SJCRH30 (cell line): Measurements from ENCODE around the gene MAP3K20. TPM values are rescaled to one million over a fixed set of nuclear protein-coding genes. Genes with fewer than 3 reads are reported as not detected.

ENCODE experiments used
- DNase-seq, 2 experiments: peaks; one replicate each; pipeline ENCODE4 v3.0.0-alpha.2; 2015 to 2020
- H3K27ac ChIP-seq: fragments of 250-450 bp; sonication (Bioruptor Pico); 2 replicates; pipeline ENCODE4 v1.5.1; 2020; ENCODE audit warnings: mild to moderate bottlenecking, moderate library complexity
- H3K27me3 ChIP-seq: fragments of 250-450 bp; sonication (Bioruptor Pico); 2 replicates; pipeline ENCODE4 v1.5.1; 2020; ENCODE audit warnings: mild to moderate bottlenecking, moderate library complexity
- H3K36me3 ChIP-seq: fragments of 250-450 bp; sonication (Bioruptor Pico); 2 replicates; pipeline ENCODE4 v1.5.1; 2020; ENCODE audit warnings: mild to moderate bottlenecking, moderate library complexity
- H3K4me1 ChIP-seq: fragments of 250-450 bp; sonication (Bioruptor Pico); 2 replicates; pipeline ENCODE4 v1.5.1; 2020; ENCODE audit warnings: mild to moderate bottlenecking, moderate library complexity
- H3K4me3 ChIP-seq: fragments of 250-450 bp; sonication (Bioruptor Pico); 2 replicates; pipeline ENCODE4 v1.5.1; 2020; ENCODE audit warnings: mild to moderate bottlenecking, moderate library complexity
- H3K9me3 ChIP-seq: fragments of 250-450 bp; sonication (Bioruptor Pico); replicated peaks from 2 replicates; pipeline ENCODE4 v1.5.1; 2020; ENCODE audit warnings: mild to moderate bottlenecking, moderate library complexity
- total RNA-seq: library from RNA; depleted of rRNA; stranded (reverse); fragments of >200 nt; shearing (Covaris generic); gene quantifications from 2 replicates; pipeline ENCODE4 v1.2.3, GENCODE V29; 2014

Gene MAP3K20
- total RNA-seq, 1 experiment from 2014 or later: 34.7 TPM

GRCh38 chr2:173043897-173044519, 31.6 kb upstream of the MAP3K20 start:
- Histone ChIP-seq H3K36me3 (no peaks in the 10 kb centered on the region), H3K9me3 (no peaks in the 10 kb centered on the region), H3K4me1 (peaks cover 7% of the 10 kb centered on the region), H3K27me3 (no peaks in the 10 kb centered on the region), H3K27ac (no peak overlapping the region), H3K4me3 (no peak overlapping the region)
- no peak for DNase-seq

DNA sequence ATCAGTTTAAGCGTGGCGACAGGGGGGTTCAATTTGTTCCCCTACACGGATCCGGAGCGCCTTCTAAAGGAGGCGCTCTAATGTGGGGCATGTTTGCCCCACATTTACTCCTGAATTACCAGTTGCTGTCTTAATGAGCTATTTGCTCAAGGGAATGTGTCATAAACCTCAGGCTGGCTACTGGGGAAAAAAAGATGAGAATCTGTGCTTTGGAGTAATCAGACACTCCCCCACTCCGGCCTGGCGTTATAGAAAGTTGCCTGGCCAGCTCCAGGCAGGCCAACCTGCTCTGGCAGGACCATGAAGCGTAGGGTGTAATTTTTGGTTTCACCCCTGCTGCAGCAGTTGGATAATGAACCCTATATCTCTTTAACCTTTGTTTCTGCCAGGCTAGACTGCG, 31.0 kb upstream of the MAP3K20 start:
- Histone ChIP-seq H3K4me1 (peaks cover 13% of the 10 kb centered on the region), H3K9me3 (no peaks in the 10 kb centered on the region), H3K4me3 (no peak overlapping the region), H3K27me3 (no peaks in the 10 kb centered on the region), H3K27ac (no peak overlapping the region), H3K36me3 (no peaks in the 10 kb centered on the region)
- no peak for DNase-seq

GRCh38 chr2:173045181-173045580, 30.5 kb upstream of the MAP3K20 start:
- no peak overlapping the region for H3K27ac ChIP-seq
- no peak for DNase-seq
- no peaks in the 10 kb centered on the region for H3K9me3 ChIP-seq
- no peak overlapping the region for H3K4me3 ChIP-seq
- H3K27me3 ChIP-seq: no peaks in the 10 kb centered on the region
- no peaks in the 10 kb centered on the region for H3K36me3 ChIP-seq
- H3K4me1 ChIP-seq: peaks cover 14% of the 10 kb centered on the region

GRCh38 chr2:173048522-173048896, 27.1 kb upstream of the MAP3K20 start:
- H3K4me1 ChIP-seq: peaks cover 15% of the 10 kb centered on the region
- no peaks in the 10 kb centered on the region for H3K27me3 ChIP-seq
- H3K36me3 ChIP-seq: no peaks in the 10 kb centered on the region
- H3K9me3 ChIP-seq: no peaks in the 10 kb centered on the region
- no peak for DNase-seq
- H3K4me3 ChIP-seq: no peak overlapping the region
- 0 out of 2 replicates have a peak overlapping the region, but pooled peaks have one; percentile 8 for H3K27ac ChIP-seq

- Histone ChIP-seq H3K4me1 (peaks cover 21% of the 10 kb centered on the region), H3K27me3 (no peaks in the 10 kb centered on the region), H3K4me3 (no peak overlapping the region), H3K27ac (no peak overlapping the region), H3K36me3 (no peaks in the 10 kb centered on the region), H3K9me3 (no peaks in the 10 kb centered on the region)
- peak; percentile 9 to 29 for DNase-seq
Measured at GRCh38 chr2:173048897-173049661, 26.6 kb upstream of the MAP3K20 start.

DNA sequence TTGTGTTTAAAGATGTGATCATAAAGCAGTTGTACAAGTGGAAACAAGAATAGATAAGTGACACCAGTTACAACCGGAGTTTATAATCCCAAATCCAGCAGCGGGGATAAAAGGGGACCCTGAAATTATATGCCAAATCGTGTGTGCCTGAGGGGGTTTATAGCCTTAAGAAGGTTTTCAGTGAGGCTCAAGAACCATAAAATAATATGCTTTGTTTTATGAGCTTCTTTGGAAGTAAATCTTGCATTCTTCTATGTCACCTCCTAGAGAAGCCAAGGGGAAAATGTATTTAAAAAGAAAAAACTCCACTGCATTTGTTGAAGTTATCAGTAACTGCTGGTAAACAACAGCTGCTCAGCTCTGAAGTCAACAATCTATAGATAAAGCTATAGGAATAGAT, 25.8 kb upstream of the MAP3K20 start:
- H3K4me3 ChIP-seq: no peak overlapping the region
- H3K27ac ChIP-seq: no peak overlapping the region
- no peaks in the 10 kb centered on the region for H3K27me3 ChIP-seq
- DNase-seq: no peak
- H3K9me3 ChIP-seq: no peaks in the 10 kb centered on the region
- H3K36me3 ChIP-seq: no peaks in the 10 kb centered on the region
- peaks cover 27% of the 10 kb centered on the region for H3K4me1 ChIP-seq

GRCh38 chr2:173050684-173051083, 25.0 kb upstream of the MAP3K20 start:
- Histone ChIP-seq H3K9me3 (no peaks in the 10 kb centered on the region), H3K27ac (no peak overlapping the region), H3K27me3 (no peaks in the 10 kb centered on the region), H3K36me3 (no peaks in the 10 kb centered on the region), H3K4me1 (peaks cover 27% of the 10 kb centered on the region), H3K4me3 (no peak overlapping the region)
- DNase-seq: no peak

- DNase-seq: no peak
- Histone ChIP-seq H3K4me3 (no peak overlapping the region), H3K27me3 (no peaks in the 10 kb centered on the region), H3K4me1 (peaks cover 27% of the 10 kb centered on the region), H3K36me3 (no peaks in the 10 kb centered on the region), H3K9me3 (no peaks in the 10 kb centered on the region), H3K27ac (no peak overlapping the region)
Measured at GRCh38 chr2:173051463-173052215, 24.0 kb upstream of the MAP3K20 start.

DNA sequence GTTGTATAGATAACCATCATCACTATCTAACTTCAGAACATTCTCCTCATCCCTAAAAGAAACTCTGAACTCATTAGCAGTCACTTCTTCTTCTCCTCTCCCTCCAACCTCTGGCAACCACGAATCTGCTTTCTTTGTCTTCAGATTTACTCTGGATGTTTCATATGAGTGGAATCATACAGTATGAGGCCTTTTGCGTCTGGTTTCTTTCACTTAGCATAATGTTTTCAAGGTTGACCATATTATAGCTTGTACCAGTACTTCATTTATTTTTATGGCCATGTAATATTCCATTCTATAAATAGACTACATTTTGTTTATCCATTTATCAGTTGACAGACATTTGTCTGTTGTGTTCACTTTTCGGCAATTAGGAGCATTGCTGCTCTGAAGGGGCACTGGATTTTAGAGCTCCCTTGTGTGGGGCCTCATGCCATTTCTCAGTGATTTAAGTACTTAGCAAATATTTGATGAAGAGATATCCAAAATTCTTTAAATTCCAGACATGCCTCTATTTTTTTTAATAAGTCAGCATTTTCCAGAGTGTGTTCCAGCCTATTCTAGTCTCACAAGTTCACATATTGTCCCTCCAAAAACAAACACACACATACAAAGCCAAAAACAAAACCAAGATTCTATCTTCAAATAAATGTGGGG, 22.5 kb upstream of the MAP3K20 start:
- Histone ChIP-seq H3K36me3 (no peaks in the 10 kb centered on the region), H3K4me3 (no peak overlapping the region), H3K27ac (no peak overlapping the region), H3K4me1 (peaks cover 27% of the 10 kb centered on the region), H3K27me3 (no peaks in the 10 kb centered on the region), H3K9me3 (no peaks in the 10 kb centered on the region)
- peak in 1 of 2 experiments; percentile 7 for DNase-seq

DNA sequence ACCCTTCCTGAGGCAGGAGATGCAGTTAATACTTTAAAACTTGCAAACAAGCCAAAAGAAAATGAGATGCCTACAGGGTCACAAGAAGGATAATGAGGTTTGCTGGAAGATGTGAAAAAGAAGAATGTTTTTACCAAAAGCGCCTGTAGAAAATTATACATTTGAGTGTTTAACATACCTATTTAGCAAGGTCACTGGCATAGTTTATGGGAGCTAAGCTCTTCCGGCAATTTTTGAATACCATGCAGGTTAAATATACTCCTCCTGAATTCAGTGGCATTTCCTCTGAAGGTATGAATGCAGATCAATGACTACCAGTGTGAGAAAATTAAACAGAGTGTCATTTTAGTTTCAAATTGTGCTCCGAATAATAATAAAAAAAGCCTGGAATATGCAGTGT, 21.2 kb upstream of the MAP3K20 start:
- Histone ChIP-seq H3K4me3 (no peak overlapping the region), H3K9me3 (0 out of 2 replicates have a peak, but pooled peaks cover 4% of the 10 kb centered on the region), H3K4me1 (peaks cover 21% of the 10 kb centered on the region), H3K27ac (no peak overlapping the region), H3K27me3 (no peaks in the 10 kb centered on the region), H3K36me3 (no peaks in the 10 kb centered on the region)
- no peak for DNase-seq

DNA sequence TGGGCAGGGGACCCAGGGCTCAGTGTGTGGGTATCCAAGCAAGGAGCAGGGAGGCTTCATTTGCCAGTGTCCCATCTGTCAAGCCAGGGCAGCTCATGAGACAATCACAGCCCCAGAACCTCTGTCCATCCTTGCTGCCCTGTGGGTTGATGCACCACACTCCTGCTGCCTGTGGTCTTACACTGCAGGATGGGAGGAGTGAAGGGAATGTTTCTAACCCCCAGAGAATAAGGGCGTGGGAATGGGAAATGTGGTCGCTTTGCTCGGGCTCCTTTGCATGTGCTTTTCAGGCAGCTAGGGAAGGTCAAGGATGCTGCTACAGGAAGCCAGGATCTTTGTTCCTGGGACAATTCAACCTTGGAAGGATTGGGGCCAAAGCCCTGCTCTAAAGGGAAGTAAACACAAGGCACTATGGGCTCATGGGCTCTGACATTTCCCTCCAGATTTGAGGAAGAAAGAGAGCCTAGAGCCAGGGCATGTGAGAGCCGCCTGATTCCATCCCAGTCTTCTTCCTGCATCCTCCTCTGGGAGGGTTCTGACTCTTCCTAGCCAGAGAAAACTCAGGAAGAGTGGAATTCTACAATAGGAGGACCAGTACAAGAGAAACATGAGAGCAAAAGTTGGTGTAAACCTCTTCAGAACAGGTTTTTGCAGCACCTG, 18.8 kb upstream of the MAP3K20 start:
- H3K4me3 ChIP-seq: no peak overlapping the region
- H3K36me3 ChIP-seq: no peaks in the 10 kb centered on the region
- H3K9me3 ChIP-seq: 0 out of 2 replicates have a peak, but pooled peaks cover 4% of the 10 kb centered on the region
- no peak overlapping the region for H3K27ac ChIP-seq
- no peaks in the 10 kb centered on the region for H3K27me3 ChIP-seq
- peaks cover 18% of the 10 kb centered on the region for H3K4me1 ChIP-seq
- no peak for DNase-seq

- no peak overlapping the region for H3K4me3 ChIP-seq
- no peaks in the 10 kb centered on the region for H3K27me3 ChIP-seq
- 0 out of 2 replicates have a peak, but pooled peaks cover 4% of the 10 kb centered on the region for H3K9me3 ChIP-seq
- H3K36me3 ChIP-seq: no peaks in the 10 kb centered on the region
- H3K27ac ChIP-seq: no peak overlapping the region
- H3K4me1 ChIP-seq: peaks cover 18% of the 10 kb centered on the region
- DNase-seq: no peak
Measured at GRCh38 chr2:173058097-173058496, 17.5 kb upstream of the MAP3K20 start.

- DNase-seq: peak; percentile 22 to 33
- Histone ChIP-seq H3K27ac (no peak overlapping the region), H3K36me3 (no peaks in the 10 kb centered on the region)
Measured at GRCh38 chr2:173058673-173059072, 17.0 kb upstream of the MAP3K20 start.

DNA sequence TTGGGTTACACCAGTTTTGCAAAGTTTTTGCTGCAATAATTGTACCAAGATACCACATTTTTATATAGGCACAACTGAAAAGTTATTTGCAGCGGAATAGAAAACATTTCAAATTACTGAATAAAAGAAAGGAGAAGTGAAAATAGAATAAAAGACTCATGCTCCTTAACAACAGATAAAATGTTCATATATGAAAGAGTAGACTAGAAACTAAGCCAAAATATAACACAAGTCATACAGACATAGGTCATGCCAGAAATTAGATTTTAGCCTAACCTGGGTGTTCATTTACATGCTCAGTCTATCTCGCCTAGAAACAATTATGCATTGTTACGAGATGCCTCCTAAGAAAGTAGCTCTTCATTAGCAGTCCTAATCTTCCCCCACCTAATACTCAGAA, 16.4 kb upstream of the MAP3K20 start:
- no peaks in the 10 kb centered on the region for H3K27me3 ChIP-seq
- no peak overlapping the region for H3K4me3 ChIP-seq
- H3K36me3 ChIP-seq: no peaks in the 10 kb centered on the region
- H3K9me3 ChIP-seq: 0 out of 2 replicates have a peak, but pooled peaks cover 4% of the 10 kb centered on the region
- H3K4me1 ChIP-seq: peaks cover 9% of the 10 kb centered on the region
- no peak overlapping the region for H3K27ac ChIP-seq
- no peak for DNase-seq

More at GRCh38 chr2:173058673-173059072, 17.0 kb upstream of the MAP3K20 start:
- Histone ChIP-seq H3K9me3 (0 out of 2 replicates have a peak, but pooled peaks cover 4% of the 10 kb centered on the region), H3K4me3 (no peak overlapping the region), H3K27me3 (no peaks in the 10 kb centered on the region), H3K4me1 (peaks cover 15% of the 10 kb centered on the region)
